HCT116 (cell line): ENCODE results near the gene GRIA1. TPM values are rescaled to one million over a fixed set of nuclear protein-coding genes. Genes with fewer than 3 reads are reported as not detected.

Source experiments
- ATAC-seq: fragments of 200-7000 bp; cut with Tn5 transposase; 2 replicates; pipeline ENCODE4 v1.9.1; 2020; ENCODE audit warnings: mild to moderate bottlenecking, moderate library complexity
- BruUV-seq: library from RNA; stranded (reverse); fragments of 400-500 nt; replicated peaks from 2 replicates; lab custom pipeline; 2021; lab: Mats Ljungman, UMichigan
- CTCF ChIA-PET: fragments of 300-600 bp; sonication (Branson Sonifier 250); formaldehyde crosslinking; loops from one replicate; lab custom pipeline; 2021; ENCODE audit warnings: antibody characterized with exemption; lab: Charles Lee
- POLR2A ChIA-PET: fragments of 300-600, 350-600 bp; sonication (Branson Sonifier 250); formaldehyde crosslinking; loops from one replicate; lab custom pipeline; 2021; ENCODE audit warnings: antibody characterized with exemption; lab: Charles Lee
- RAD21 ChIA-PET, 2 experiments: fragments of 300-600 bp; sonication (Branson Sonifier 250); formaldehyde crosslinking; loops; one replicate each; lab custom pipeline; 2023; ENCODE audit warnings: low total read pairs in 2 of 2; ENCODE audit not compliant: uncharacterized antibody in 2 of 2, unreplicated experiment in 2 of 2, low non-redundant PET in 1 of 2; lab: Charles Lee
- DNase-seq: peaks from one replicate; pipeline ENCODE4 v3.0.0-alpha.2; 2010; ENCODE audit warnings: low read depth, low spot score
- H2AFZ ChIP-seq: fragments of 200-600 bp; shearing (Covaris generic), sonication (generic); 2 replicates; pipeline ENCODE4 v1.6.1; 2017; ENCODE audit warnings: low read depth, mixed run types, mixed read lengths, antibody characterized with exemption, low read length; ENCODE audit not compliant: poor library complexity, severe bottlenecking
- H3K27ac ChIP-seq: 2 replicates; pipeline ENCODE4 v1.5.1; 2012; ENCODE audit warnings: low read depth, low read length
- H3K27me3 ChIP-seq: fragments of 200-600 bp; sonication (generic); 2 replicates; pipeline ENCODE4 v1.6.1; 2016; ENCODE audit warnings: mixed run types, low read length, mixed read lengths; ENCODE audit not compliant: insufficient read depth
- H3K36me3 ChIP-seq, 2 experiments: fragments of 200-500 bp in 1 of 2; fragments of 200-600 bp in 1 of 2; sonication (Bioruptor generic) in 1 of 2; sonication (generic) in 1 of 2; 2 replicates each; pipeline versions ENCODE4 v1.5.1 to v1.6.1; 2014 to 2016; ENCODE audit warnings: low read length in 2 of 2, inconsistent platforms in 1 of 2, mixed read lengths in 1 of 2, mixed run types in 1 of 2; ENCODE audit not compliant: insufficient read depth in 2 of 2, control insufficient read depth in 1 of 2
- H3K4me1 ChIP-seq, 2 experiments: fragments of 200-600 bp in 1 of 2; sonication (generic) in 1 of 2; 2 replicates each; pipeline versions ENCODE4 v1.5.1 to v1.6.1; 2012 to 2017; ENCODE audit warnings: low read length in 2 of 2, inconsistent platforms in 1 of 2, mild to moderate bottlenecking in 1 of 2, mixed read lengths in 1 of 2, mixed run types in 1 of 2, moderate library complexity in 1 of 2; ENCODE audit not compliant: insufficient read depth in 2 of 2, control insufficient read depth in 1 of 2
- H3K4me2 ChIP-seq: fragments of 200-600 bp; sonication (generic); 2 replicates; pipeline ENCODE4 v1.6.1; 2017; ENCODE audit warnings: mixed run types, low read length, mixed read lengths
- H3K4me3 ChIP-seq, 2 experiments: fragments of 200-600 bp in 1 of 2; sonication (generic) in 1 of 2; replicated peaks in 1 of 2; 2 replicates each; pipeline ENCODE4 v1.5.1; 2011 to 2016; ENCODE audit warnings: low read length in 2 of 2, control low read depth in 1 of 2, low read depth in 1 of 2, mild to moderate bottlenecking in 1 of 2, mixed read lengths in 1 of 2, mixed run types in 1 of 2
- H3K79me2 ChIP-seq: fragments of 200-600 bp; sonication (generic); 2 replicates; pipeline ENCODE4 v1.6.1; 2017; ENCODE audit warnings: mild to moderate bottlenecking, mixed run types, low read length, moderate library complexity, mixed read lengths; ENCODE audit not compliant: insufficient read depth
- H3K9ac ChIP-seq: fragments of 200-600 bp; sonication (generic); 2 replicates; pipeline ENCODE4 v1.6.1; 2016; ENCODE audit warnings: low read length, mixed read lengths
- H3K9me2 ChIP-seq: fragments of 200-600 bp; sonication (generic), shearing (Covaris generic); 2 replicates; pipeline ENCODE4 v1.6.1; 2017; ENCODE audit warnings: mixed run types, mild to moderate bottlenecking, moderate library complexity; ENCODE audit not compliant: insufficient read depth
- H3K9me3 ChIP-seq, 2 experiments: fragments of 200-500 bp in 1 of 2; fragments of 200-600 bp in 1 of 2; sonication (Bioruptor generic) in 1 of 2; sonication (generic) in 1 of 2; 2 replicates each; pipeline ENCODE4 v1.6.1; 2014 to 2017; ENCODE audit warnings: low read length in 2 of 2, mixed read lengths in 2 of 2, inconsistent platforms in 1 of 2, low read depth in 1 of 2, mild to moderate bottlenecking in 1 of 2, mixed run types in 1 of 2, moderate library complexity in 1 of 2; ENCODE audit not compliant: control insufficient read depth in 1 of 2, insufficient read depth in 1 of 2
- H4K20me1 ChIP-seq: fragments of 200-600 bp; sonication (generic), shearing (Covaris generic); 2 replicates; pipeline ENCODE4 v1.6.1; 2017; ENCODE audit warnings: mixed run types, mild to moderate bottlenecking, moderate library complexity; ENCODE audit not compliant: insufficient read depth
- CEBPB ChIP-seq: IDR thresholded peaks from 2 replicates; pipeline ENCODE4 v1.6.1; 2012; ENCODE audit warnings: low read depth
- EGR1 ChIP-seq: IDR thresholded peaks from 2 replicates; pipeline ENCODE4 v1.6.1; 2012; ENCODE audit warnings: low read depth
- FOSL1 ChIP-seq: IDR thresholded peaks from 2 replicates; pipeline ENCODE4 v1.6.1; 2012; ENCODE audit warnings: low read depth
- POLR2A ChIP-seq: IDR thresholded peaks from 2 replicates; pipeline ENCODE4 v1.7.0; 2011; ENCODE audit warnings: borderline replicate concordance; ENCODE audit not compliant: insufficient read depth, insufficient read length; ENCODE audit errors: extremely low read depth
- POLR2AphosphoS5 ChIP-seq: IDR thresholded peaks from 2 replicates; pipeline ENCODE4 v1.6.1; 2011; ENCODE audit warnings: mild to moderate bottlenecking, low read depth, low read length, moderate library complexity
- RAD21 ChIP-seq: IDR thresholded peaks from 2 replicates; pipeline ENCODE4 v1.6.1; 2012; ENCODE audit warnings: low read depth, mild to moderate bottlenecking
- SIN3A ChIP-seq: IDR thresholded peaks from 2 replicates; pipeline ENCODE4 v1.6.1; 2012; ENCODE audit warnings: low read depth
- SP1 ChIP-seq: IDR thresholded peaks from 2 replicates; pipeline ENCODE4 v1.6.1; 2012; ENCODE audit warnings: low read depth
- SRF ChIP-seq: IDR thresholded peaks from 2 replicates; pipeline ENCODE4 v1.6.1; 2012; ENCODE audit warnings: low read depth
- TCF7L2 ChIP-seq: IDR thresholded peaks from 2 replicates; pipeline ENCODE4 v1.7.0; 2011; ENCODE audit warnings: borderline replicate concordance, inconsistent platforms; ENCODE audit not compliant: insufficient read depth, insufficient read length; ENCODE audit errors: extremely low read depth
- YY1 ChIP-seq: IDR thresholded peaks from 2 replicates; pipeline ENCODE4 v1.6.1; 2011; ENCODE audit warnings: low read length, low read depth, moderate library complexity, mild to moderate bottlenecking; ENCODE audit not compliant: insufficient replicate concordance; ENCODE audit errors: extremely low read depth
- ZBTB33 ChIP-seq: IDR thresholded peaks from 2 replicates; pipeline ENCODE4 v1.6.1; 2011; ENCODE audit warnings: mild to moderate bottlenecking, low read length, moderate library complexity; ENCODE audit not compliant: insufficient replicate concordance; ENCODE audit errors: extremely low read depth
- ZNF274 ChIP-seq: fragments of 200-500 bp; sonication (Bioruptor generic); IDR thresholded peaks from 2 replicates; pipeline ENCODE4 v1.6.1; 2014; ENCODE audit warnings: mild to moderate bottlenecking, low read depth, low read length, inconsistent platforms
- intact Hi-C: fragments of 100-400 bp; cut with micrococcal nuclease; formaldehyde crosslinking; loops from 2 replicates; pipeline ENCODE4 v1.10.0; 2022
- total RNA-seq: library from RNA; stranded (reverse); gene quantifications from one replicate; pipeline ENCODE4 v1.2.1, GENCODE V29; 2021; ENCODE audit not compliant: unreplicated experiment
- TF ChIP-seq, protein P1 (sequence below): IDR thresholded peaks from 2 replicates; pipeline ENCODE4 v1.6.1; 2012
- TF ChIP-seq, protein P2 (sequence below): IDR thresholded peaks from 2 replicates; pipeline ENCODE4 v1.6.1; 2012

The GRIA1 gene
- total RNA-seq, 1 experiment from 2014 or later = not detected

DNA sequence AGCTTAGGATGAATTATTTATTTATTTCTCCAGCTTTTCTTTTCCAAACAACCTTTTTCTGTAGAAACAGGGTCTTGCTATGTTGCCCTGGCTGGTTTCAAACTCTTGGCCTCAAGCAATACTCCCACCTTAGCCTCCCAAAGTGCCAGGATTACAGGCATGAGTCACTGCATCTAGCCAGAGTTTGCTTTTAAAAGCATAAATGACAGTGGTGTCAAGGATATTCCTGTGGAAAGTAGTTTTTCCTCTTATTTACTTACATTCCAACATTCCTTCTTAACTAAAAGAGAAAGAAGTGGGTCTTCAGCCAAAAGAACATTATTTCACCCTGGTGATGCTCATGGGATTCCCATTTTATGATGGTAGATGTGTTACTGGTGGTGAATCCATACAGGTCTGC lies 62.4 kb downstream of the GRIA1 start:
- Histone ChIP-seq H3K9me2 (no peaks in the 10 kb centered on the region), H3K36me3 (no peaks in the 10 kb centered on the region), H3K27me3 (no peaks in the 10 kb centered on the region), H3K79me2 (no peaks in the 10 kb centered on the region), H3K4me3 (no peak overlapping the region), H2AFZ (no peak overlapping the region), H3K4me1 (peaks cover 16 to 24% of the 10 kb centered on the region in 2 experiments), H4K20me1 (no peaks in the 10 kb centered on the region), H3K4me2 (no peak overlapping the region), H3K27ac (no peak overlapping the region), H3K9ac (no peak overlapping the region), H3K9me3 (no peaks in the 10 kb centered on the region)
- intact Hi-C loops = no loop called here
- POLR2A ChIA-PET = no interaction called here
- RAD21 ChIA-PET = no interaction called here
- ATAC-seq = no peak
- BruUV-seq = no TSS peak
- DNase-seq = no peak
- no peak for TF ChIP-seq EGR1
- no peak for TF ChIP-seq POLR2A
- TF ChIP-seq SRF = no peak
- TF ChIP-seq SP1 = no peak
- TF ChIP-seq CEBPB = no peak
- TF ChIP-seq RAD21 = no peak
- TF ChIP-seq, protein P1, sequence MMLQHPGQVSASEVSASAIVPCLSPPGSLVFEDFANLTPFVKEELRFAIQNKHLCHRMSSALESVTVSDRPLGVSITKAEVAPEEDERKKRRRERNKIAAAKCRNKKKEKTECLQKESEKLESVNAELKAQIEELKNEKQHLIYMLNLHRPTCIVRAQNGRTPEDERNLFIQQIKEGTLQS = no peak
- TF ChIP-seq SIN3A = no peak
- TF ChIP-seq YY1 = no peak
- no peak for TF ChIP-seq ZBTB33
- TF ChIP-seq, protein P2, sequence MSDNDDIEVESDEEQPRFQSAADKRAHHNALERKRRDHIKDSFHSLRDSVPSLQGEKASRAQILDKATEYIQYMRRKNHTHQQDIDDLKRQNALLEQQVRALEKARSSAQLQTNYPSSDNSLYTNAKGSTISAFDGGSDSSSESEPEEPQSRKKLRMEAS = no peak
- TF ChIP-seq TCF7L2 = no peak
- TF ChIP-seq POLR2AphosphoS5 = no peak
- TF ChIP-seq ZNF274 = no peak
- no peak for TF ChIP-seq FOSL1
- CTCF ChIA-PET = no interaction called here
